CD14-positive monocyte (primary cell): ENCODE data around the gene POLR3C. TPM values are rescaled to one million over a fixed set of nuclear protein-coding genes. Genes with fewer than 3 reads are reported as not detected.
A peak's percentile ranks its signal among the peaks of the same experiment; 100 is the strongest.

Experiments used
- DNase-seq, 3 donors: peaks; one replicate each; pipeline ENCODE4 v3.0.0-alpha.2; 2011 to 2022
- H2AFZ ChIP-seq: 2 replicates; pipeline ENCODE4 v1.6.0; 2012; ENCODE audit warnings: mild to moderate bottlenecking, low read depth, low read length, inconsistent platforms; ENCODE audit not compliant: insufficient read depth, poor library complexity, severe bottlenecking
- H3K27ac ChIP-seq, 2 donors: 1 replicate in 1 of 2; 2 replicates in 1 of 2; pipeline ENCODE4 v1.5.1; 2012 to 2013; ENCODE audit warnings: low read length in 2 of 2, control low read depth in 1 of 2, inconsistent platforms in 1 of 2, low read depth in 1 of 2, mild to moderate bottlenecking in 1 of 2
- H3K27me3 ChIP-seq, 2 donors: one replicate each; pipeline versions ENCODE4 v1.6.0 to v1.6.1; 2011 to 2013; ENCODE audit warnings: low read length in 2 of 2; ENCODE audit not compliant: control insufficient read depth in 2 of 2, insufficient read depth in 2 of 2
- H3K36me3 ChIP-seq, 2 donors: replicated peaks in 1 of 2; 1 replicate in 1 of 2; 2 replicates in 1 of 2; pipeline versions ENCODE4 v1.5.1 to v1.6.1; 2012 to 2013; ENCODE audit warnings: low read length in 2 of 2, control low read depth in 1 of 2, inconsistent platforms in 1 of 2, mild to moderate bottlenecking in 1 of 2; ENCODE audit not compliant: insufficient read depth in 2 of 2, control insufficient read depth in 1 of 2
- H3K4me1 ChIP-seq, 2 donors: 1 replicate in 1 of 2; 2 replicates in 1 of 2; pipeline versions ENCODE4 v1.5.1 to v1.6.1; 2012 to 2013; ENCODE audit warnings: low read length in 2 of 2, control low read depth in 1 of 2, inconsistent platforms in 1 of 2, mild to moderate bottlenecking in 1 of 2, moderate library complexity in 1 of 2; ENCODE audit not compliant: insufficient read depth in 2 of 2, control insufficient read depth in 1 of 2
- H3K4me2 ChIP-seq: replicated peaks from 2 replicates; pipeline ENCODE3; 2012; ENCODE audit warnings: low read length, moderate library complexity, mild to moderate bottlenecking; ENCODE audit not compliant: poor library complexity, severe bottlenecking; ENCODE audit errors: extremely low read depth
- H3K4me3 ChIP-seq, 3 experiments: fragments of 200-600 bp in 1 of 3; sonication (generic) in 1 of 3; replicated peaks in 1 of 3; 1 replicate in 2 of 3; 2 replicates in 1 of 3; pipeline ENCODE4 v1.5.1; 2011 to 2013; ENCODE audit warnings: low read length in 3 of 3, mild to moderate bottlenecking in 3 of 3, control low read depth in 2 of 3, low read depth in 2 of 3, inconsistent platforms in 1 of 3, moderate library complexity in 1 of 3
- H3K79me2 ChIP-seq: 2 replicates; pipeline ENCODE4 v1.6.0; 2012; ENCODE audit warnings: mild to moderate bottlenecking, control low read depth, inconsistent platforms, low read length, moderate library complexity; ENCODE audit not compliant: insufficient read depth
- H3K9ac ChIP-seq: 2 replicates; pipeline ENCODE4 v1.6.0; 2017; ENCODE audit warnings: low read length, mild to moderate bottlenecking; ENCODE audit not compliant: insufficient read depth, poor library complexity, severe bottlenecking
- H3K9me3 ChIP-seq, 2 donors: replicated peaks in 1 of 2; 1 replicate in 1 of 2; 2 replicates in 1 of 2; pipeline versions ENCODE4 v1.5.1 to v1.6.1; 2012 to 2013; ENCODE audit warnings: low read length in 2 of 2, control low read depth in 1 of 2; ENCODE audit not compliant: control insufficient read depth in 1 of 2, insufficient read depth in 1 of 2
- H4K20me1 ChIP-seq: 2 replicates; pipeline ENCODE4 v1.6.0; 2012; ENCODE audit warnings: mild to moderate bottlenecking, low read length, control low read depth, moderate library complexity; ENCODE audit not compliant: insufficient read depth
- H3K27ac Mint-ChIP-seq, 7 donors: one replicate each; pipeline ENCODE4 v1.8.0; 2020; ENCODE audit warnings: mild to moderate bottlenecking in 7 of 7, mixed read lengths in 7 of 7, moderate library complexity in 6 of 7, inconsistent platforms in 2 of 7
- H3K27me3 Mint-ChIP-seq, 3 donors: one replicate each; pipeline ENCODE4 v1.8.0; 2021 to 2022; ENCODE audit warnings: low read depth in 3 of 3, mild to moderate bottlenecking in 3 of 3, mixed read lengths in 3 of 3, moderate library complexity in 3 of 3, inconsistent platforms in 1 of 3
- H3K36me3 Mint-ChIP-seq, 2 donors: one replicate each; pipeline ENCODE4 v1.8.0; 2020; ENCODE audit warnings: mixed read lengths in 2 of 2, inconsistent platforms in 1 of 2, mild to moderate bottlenecking in 1 of 2
- H3K4me1 Mint-ChIP-seq: one replicate; pipeline ENCODE4 v1.8.0; 2020; ENCODE audit warnings: mild to moderate bottlenecking, mixed read lengths
- H3K4me3 Mint-ChIP-seq, 2 donors: one replicate each; pipeline ENCODE4 v1.8.0; 2020; ENCODE audit warnings: mild to moderate bottlenecking in 2 of 2, mixed read lengths in 2 of 2, moderate library complexity in 1 of 2
- H3K9me3 Mint-ChIP-seq, 7 donors: one replicate each; pipeline ENCODE4 v1.8.0; 2020 to 2022; ENCODE audit warnings: mixed read lengths in 7 of 7, mild to moderate bottlenecking in 6 of 7, moderate library complexity in 6 of 7, inconsistent platforms in 2 of 7
- CTCF ChIP-seq: fragments of 200-600 bp; IDR thresholded peaks from one replicate; pipeline ENCODE4 v1.8.0; 2022; ENCODE audit warnings: antibody characterized with exemption, mild to moderate bottlenecking
- WGBS: methylation state at CpG from one replicate; pipeline ENCODE4 v1.1.5; 2013; ENCODE audit warnings: missing lambda C conversion rate; ENCODE audit not compliant: insufficient coverage; 5-methylcytosine and 5-hydroxymethylcytosine counted together
- intact Hi-C, 2 donors: fragments of 100-400 bp; cut with micrococcal nuclease; formaldehyde crosslinking; loops; one replicate each; pipeline versions ENCODE4 v1.15.0 to v1.15.1; 2023
- polyA plus RNA-seq, 3 donors: library from polyadenylated mRNA; depleted of rRNA in 1 of 3; unstranded in 2 of 3; stranded (reverse) in 1 of 3; fragments of 300-500 nt in 2 of 3; fragments of >200 nt in 1 of 3; fragmentation: Illumina TruSeq in 2 of 3; gene quantifications; 1 replicate in 2 of 3; 2 replicates in 1 of 3; pipeline ENCODE4 v1.2.3, GENCODE V29; 2012 to 2021

Gene POLR3C
- polyA plus RNA-seq, 3 donors: 23.5 to 41.3 (median 30.5) TPM

DNA sequence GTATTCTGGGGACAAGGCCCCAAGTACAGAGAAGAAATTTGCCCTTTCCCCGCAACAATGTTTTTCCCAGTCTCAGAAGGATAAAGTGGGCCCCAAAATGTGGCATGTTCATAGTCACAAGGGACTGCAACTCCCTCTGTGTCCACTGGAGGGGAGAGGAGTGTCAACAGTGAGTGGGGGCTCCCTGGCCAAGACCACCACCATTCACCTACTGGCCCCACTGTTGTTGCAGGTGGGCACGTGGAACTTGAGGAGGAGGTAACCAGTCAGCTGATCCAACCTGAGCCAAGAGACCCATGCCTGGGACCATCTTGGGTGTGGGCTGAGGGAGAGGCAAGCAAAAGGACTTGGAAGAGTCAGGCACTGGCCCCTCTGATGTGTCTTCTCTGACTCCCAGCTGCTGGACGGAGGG lies 22.2 kb downstream of the POLR3C start:
- Mint-ChIP-seq H3K4me3 (no peak overlapping the region), H3K27me3 (peaks cover 0 to 3% (median 0%) of the 10 kb centered on the region in 3 donors), H3K27ac (peak overlapping the region in 3 of 7 donors; percentile 21 to 69 (median 58)), H3K4me1 (peaks cover 6% of the 10 kb centered on the region), H3K36me3 (peaks cover 45 to 50% of the 10 kb centered on the region in 2 donors), H3K9me3 (no peaks in the 10 kb centered on the region)
- H3K9me3 ChIP-seq: no peaks in the 10 kb centered on the region
- intact Hi-C loops: loop anchor here (1.0 to 5.0 kb wide), 3 partner anchors 41 to 171 kb away; partner anchors contain the start of gene ANKRD35 (in 1 of the 2)
- H2AFZ ChIP-seq: peak overlapping the region; percentile 98
- peaks cover 43 to 65% of the 10 kb centered on the region in 2 donors for H3K36me3 ChIP-seq
- H3K27me3 ChIP-seq: no peaks in the 10 kb centered on the region
- H3K4me3 ChIP-seq: peak overlapping the region; percentile 72 to 98 (median 88)
- peaks cover 19 to 25% of the 10 kb centered on the region in 2 donors for H3K4me1 ChIP-seq
- DNase-seq: peak in 2 of 3 donors; percentile 35 to 43
- peak; percentile 69 for TF ChIP-seq CTCF
- H3K27ac ChIP-seq: peak overlapping the region in 1 of 2 donors; percentile 90
- peak overlapping the region; percentile 99 for H3K4me2 ChIP-seq
- H3K9ac ChIP-seq: peak overlapping the region; percentile 79
- H3K79me2 ChIP-seq: no peaks in the 10 kb centered on the region
- 40% methylated on average over 2 of the region's 3 CpGs for WGBS
- no peaks in the 10 kb centered on the region for H4K20me1 ChIP-seq

DNA sequence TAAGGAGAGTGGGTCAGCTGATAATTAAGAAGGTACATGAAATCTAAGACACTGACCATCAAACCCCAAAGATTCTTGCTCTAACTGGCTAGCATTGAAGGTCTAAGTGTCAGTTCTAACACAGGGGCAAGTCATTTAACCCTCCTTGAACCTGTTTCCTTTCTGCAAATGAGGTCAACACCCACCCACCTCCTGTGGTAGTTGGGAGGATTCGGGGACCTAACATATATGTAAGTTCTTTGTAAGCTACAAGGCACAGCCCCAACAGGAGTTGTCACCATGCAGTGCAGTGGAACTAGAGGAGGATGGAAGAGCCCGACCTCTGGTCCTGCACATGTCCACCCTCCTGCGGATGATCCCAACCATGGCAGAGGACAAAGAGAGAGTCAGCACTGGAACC lies 23.8 kb downstream of the POLR3C start:
- no peak overlapping the region for H2AFZ ChIP-seq
- peaks cover 30 to 63% of the 10 kb centered on the region in 2 donors for H3K36me3 ChIP-seq
- DNase-seq: no peak
- no peak overlapping the region for H3K27ac ChIP-seq
- H4K20me1 ChIP-seq: no peaks in the 10 kb centered on the region
- H3K4me1 ChIP-seq: peaks cover 19 to 25% of the 10 kb centered on the region in 2 donors
- Mint-ChIP-seq H3K4me1 (peaks cover 6% of the 10 kb centered on the region), H3K27ac (no peak overlapping the region), H3K27me3 (peaks cover 0 to 3% (median 0%) of the 10 kb centered on the region in 3 donors), H3K36me3 (peaks cover 40 to 47% of the 10 kb centered on the region in 2 donors), H3K4me3 (no peak overlapping the region), H3K9me3 (no peaks in the 10 kb centered on the region)
- no peaks in the 10 kb centered on the region for H3K9me3 ChIP-seq
- no peak overlapping the region for H3K4me3 ChIP-seq
- no peak for TF ChIP-seq CTCF
- no peaks in the 10 kb centered on the region for H3K27me3 ChIP-seq
- 93% methylated on average over 2 of the region's 3 CpGs for WGBS
- H3K9ac ChIP-seq: no peak overlapping the region
- H3K79me2 ChIP-seq: no peaks in the 10 kb centered on the region
- no peak overlapping the region for H3K4me2 ChIP-seq
- intact Hi-C loops: loop anchor here (5.0 kb wide), 2 partner anchors 39 to 169 kb away; partner anchors contain the start of gene ANKRD35 (in 1 of the 2)
